ENCODE data around the gene UNC13B.

- TF ChIP-seq ESRRA (CRISPR knock-in tag; IDR thresholded peaks at IDR 0.05; ENCODE audit: borderline replicate concordance) (no peak), ZNF232 (CRISPR knock-in tag; IDR thresholded peaks at IDR 0.05) (no peak)
These were observed 1.6 kb downstream of the UNC13B start for GRCh38 chr9:35163413-35163812.
